RWPE2 (cell line): ENCODE results near the gene RMP24.

Source experiments
- ATAC-seq: fragments of 200-7000 bp; cut with Tn5 transposase; 3 replicates; pipeline ENCODE4 v1.9.1; 2021; ENCODE audit warnings: low read depth
- DNase-seq: peaks from one replicate; pipeline ENCODE4 v3.0.0-alpha.2; 2020; ENCODE audit warnings: low spot score
- H3K27ac ChIP-seq: fragments of 450-650 bp; 2 replicates; pipeline ENCODE4 v1.5.1; 2017; ENCODE audit warnings: mild to moderate bottlenecking; ENCODE audit not compliant: poor library complexity, severe bottlenecking
- H3K27me3 ChIP-seq: fragments of 250-450 bp; sonication (Bioruptor Pico); 2 replicates; pipeline ENCODE4 v1.5.1; 2021; ENCODE audit warnings: mild to moderate bottlenecking, moderate library complexity; ENCODE audit not compliant: insufficient read depth, poor library complexity, severe bottlenecking
- H3K36me3 ChIP-seq: fragments of 250-450 bp; sonication (Bioruptor Pico); 2 replicates; pipeline ENCODE4 v1.5.1; 2020; ENCODE audit warnings: low read depth, mild to moderate bottlenecking, moderate library complexity
- H3K4me1 ChIP-seq: fragments of 250-450 bp; sonication (Bioruptor Pico); 2 replicates; pipeline ENCODE4 v1.5.1; 2021; ENCODE audit warnings: mild to moderate bottlenecking, moderate library complexity; ENCODE audit not compliant: insufficient read depth, poor library complexity, severe bottlenecking
- H3K4me3 ChIP-seq: fragments of 250-450 bp; sonication (Bioruptor Pico); 2 replicates; pipeline ENCODE4 v1.5.1; 2021; ENCODE audit warnings: mild to moderate bottlenecking, moderate library complexity; ENCODE audit not compliant: severe bottlenecking
- H3K9me3 ChIP-seq: fragments of 250-450 bp; sonication (Bioruptor Pico); 2 replicates; pipeline ENCODE4 v1.5.1; 2021; ENCODE audit warnings: mild to moderate bottlenecking, moderate library complexity; ENCODE audit not compliant: severe bottlenecking
- TF ChIP-seq, protein P1 (sequence below): fragments of 450-650 bp; IDR thresholded peaks from one replicate; pipeline ENCODE4 v1.5.1; 2017; ENCODE audit warnings: mild to moderate bottlenecking, moderate library complexity; ENCODE audit not compliant: poor library complexity, severe bottlenecking

The RMP24 gene

DNA sequence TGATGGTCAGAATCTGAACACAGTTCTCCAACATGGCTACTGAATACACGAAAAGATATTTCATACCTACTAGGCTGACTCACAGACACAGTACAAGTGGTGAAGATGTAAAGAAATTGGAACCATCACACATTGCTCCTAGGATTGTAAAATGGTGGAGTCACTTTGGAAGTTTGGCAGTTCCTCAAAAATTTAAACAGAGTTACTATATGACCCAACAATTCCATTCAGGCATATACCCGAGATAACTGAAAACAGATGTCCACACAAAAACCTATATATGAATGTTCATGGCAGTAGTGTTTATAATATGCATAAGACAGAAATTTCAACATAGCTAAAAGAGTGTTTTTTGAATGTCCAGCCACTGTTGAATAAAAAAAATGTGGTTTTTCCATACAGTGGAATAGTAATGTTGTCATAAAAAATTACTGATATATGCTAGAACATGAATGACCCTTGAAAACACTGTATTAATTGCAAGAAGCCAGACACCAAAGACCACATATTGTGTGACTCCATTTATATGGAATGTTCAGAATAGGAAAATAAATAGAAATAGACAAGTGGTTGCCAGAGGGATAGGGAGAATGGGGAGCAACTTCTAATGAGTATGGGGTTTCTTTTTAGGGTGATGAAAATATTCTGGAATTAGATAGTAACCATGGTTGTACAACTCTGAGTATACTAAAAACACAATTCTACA lies 10.1 kb downstream of the RMP24 start:
- TF ChIP-seq, protein P1, sequence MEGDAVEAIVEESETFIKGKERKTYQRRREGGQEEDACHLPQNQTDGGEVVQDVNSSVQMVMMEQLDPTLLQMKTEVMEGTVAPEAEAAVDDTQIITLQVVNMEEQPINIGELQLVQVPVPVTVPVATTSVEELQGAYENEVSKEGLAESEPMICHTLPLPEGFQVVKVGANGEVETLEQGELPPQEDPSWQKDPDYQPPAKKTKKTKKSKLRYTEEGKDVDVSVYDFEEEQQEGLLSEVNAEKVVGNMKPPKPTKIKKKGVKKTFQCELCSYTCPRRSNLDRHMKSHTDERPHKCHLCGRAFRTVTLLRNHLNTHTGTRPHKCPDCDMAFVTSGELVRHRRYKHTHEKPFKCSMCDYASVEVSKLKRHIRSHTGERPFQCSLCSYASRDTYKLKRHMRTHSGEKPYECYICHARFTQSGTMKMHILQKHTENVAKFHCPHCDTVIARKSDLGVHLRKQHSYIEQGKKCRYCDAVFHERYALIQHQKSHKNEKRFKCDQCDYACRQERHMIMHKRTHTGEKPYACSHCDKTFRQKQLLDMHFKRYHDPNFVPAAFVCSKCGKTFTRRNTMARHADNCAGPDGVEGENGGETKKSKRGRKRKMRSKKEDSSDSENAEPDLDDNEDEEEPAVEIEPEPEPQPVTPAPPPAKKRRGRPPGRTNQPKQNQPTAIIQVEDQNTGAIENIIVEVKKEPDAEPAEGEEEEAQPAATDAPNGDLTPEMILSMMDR: no peak

DNA sequence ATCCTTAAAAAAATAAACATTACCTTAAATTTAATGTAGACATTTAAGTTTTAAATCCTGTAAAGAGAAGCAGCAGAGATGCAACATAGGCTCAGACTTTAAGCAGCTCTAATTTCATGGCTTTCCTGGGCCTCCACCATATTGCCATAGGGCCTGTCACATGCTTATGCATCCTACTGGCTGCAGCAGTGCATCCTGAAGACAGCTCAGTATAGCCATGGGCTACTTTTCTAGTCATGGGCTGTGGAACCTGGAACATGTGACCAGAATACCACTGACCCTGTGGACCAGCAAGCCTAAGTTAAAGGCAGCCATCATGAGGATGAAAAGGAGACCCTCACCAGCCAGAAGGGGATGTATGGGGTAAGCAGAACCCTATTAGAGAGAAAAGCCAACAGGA lies 10.7 kb downstream of the RMP24 start:
- peaks cover 30% of the 10 kb centered on the region for H3K36me3 ChIP-seq
- DNase-seq (no peak), ATAC-seq (no peak)
- TF ChIP-seq, protein P1: no peak
- no peak overlapping the region for H3K27ac ChIP-seq
- no peaks in the 10 kb centered on the region for H3K27me3 ChIP-seq
- no peaks in the 10 kb centered on the region for H3K4me1 ChIP-seq
- H3K9me3 ChIP-seq: no peaks in the 10 kb centered on the region
- H3K4me3 ChIP-seq: no peak overlapping the region

More for the DNA sequence above, 10.1 kb downstream of the RMP24 start:
- Histone ChIP-seq H3K27ac (no peak overlapping the region), H3K9me3 (no peaks in the 10 kb centered on the region), H3K4me3 (no peak overlapping the region), H3K27me3 (no peaks in the 10 kb centered on the region), H3K4me1 (no peaks in the 10 kb centered on the region), H3K36me3 (peaks cover 36% of the 10 kb centered on the region)
- no peak for DNase-seq
- no peak for ATAC-seq

DNA sequence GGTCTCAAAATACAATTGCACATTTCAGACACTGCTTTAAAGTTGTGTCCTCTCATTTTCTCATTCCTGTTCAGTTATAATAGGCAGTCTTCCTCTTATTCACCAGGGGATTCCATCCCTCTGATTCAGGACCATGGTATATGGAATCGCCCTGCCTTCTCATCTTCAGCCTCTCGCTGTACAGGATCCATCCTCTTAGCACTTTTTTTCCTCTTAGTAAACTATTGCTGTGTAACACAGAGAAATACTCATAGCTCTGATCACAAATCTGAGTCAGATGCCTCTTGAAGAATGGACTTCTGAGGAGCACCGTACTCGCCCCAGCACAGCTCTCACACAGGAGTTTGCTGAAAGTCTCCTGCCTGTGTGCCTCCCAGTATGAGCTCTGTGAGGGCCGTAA lies 11.3 kb downstream of the RMP24 start:
- Histone ChIP-seq H3K9me3 (no peaks in the 10 kb centered on the region), H3K36me3 (peaks cover 25% of the 10 kb centered on the region), H3K4me3 (no peak overlapping the region), H3K27ac (no peak overlapping the region), H3K4me1 (no peaks in the 10 kb centered on the region), H3K27me3 (no peaks in the 10 kb centered on the region)
- DNase-seq (no peak), ATAC-seq (peak; percentile 10; the same call in 1 of the 3 replicates)
- TF ChIP-seq, protein P1: no peak

DNA sequence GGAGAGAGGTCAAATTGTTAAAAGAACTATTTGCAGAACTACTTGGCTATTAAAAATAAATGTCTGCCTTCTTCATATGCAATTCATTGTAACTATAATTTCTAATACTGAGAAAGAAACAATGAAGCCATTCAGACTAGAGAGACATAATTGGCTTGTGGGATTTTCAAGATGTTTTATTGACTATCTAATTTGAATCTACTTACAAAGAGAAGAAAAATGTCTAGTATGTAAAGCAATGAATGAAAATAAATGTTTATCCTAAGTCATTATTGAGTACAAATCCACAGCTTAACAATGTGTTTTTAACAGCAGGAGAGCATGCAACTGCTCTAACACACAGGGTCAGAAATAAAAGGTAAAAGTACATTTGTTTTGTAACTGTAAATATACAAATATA lies 19.2 kb downstream of the RMP24 start:
- DNase-seq (no peak), ATAC-seq (no peak)
- H3K4me1 ChIP-seq: no peaks in the 10 kb centered on the region
- H3K4me3 ChIP-seq: no peak overlapping the region
- H3K36me3 ChIP-seq: peaks cover 25% of the 10 kb centered on the region
- TF ChIP-seq, protein P1: no peak
- H3K27ac ChIP-seq: no peak overlapping the region
- no peaks in the 10 kb centered on the region for H3K9me3 ChIP-seq
- H3K27me3 ChIP-seq: no peaks in the 10 kb centered on the region

DNA sequence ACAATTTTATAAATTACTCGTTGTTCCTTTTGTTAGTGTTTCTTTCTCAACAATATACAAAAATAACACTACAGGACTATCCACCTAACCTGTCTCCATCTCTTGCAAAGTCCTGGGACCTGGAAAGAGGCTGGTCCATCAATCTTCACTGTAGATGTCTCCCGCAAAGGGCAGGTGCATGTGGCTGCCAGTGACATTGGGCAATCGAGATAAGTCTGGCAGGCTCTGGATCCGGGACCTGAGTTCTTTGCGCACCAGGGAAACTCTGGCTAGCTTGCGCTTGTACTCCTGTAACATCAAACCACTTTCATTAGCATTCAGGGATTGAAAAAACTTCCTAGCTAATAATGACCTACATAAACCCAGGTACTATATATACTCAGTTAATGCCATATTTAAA lies 20.5 kb downstream of the RMP24 start:
- no peak for ATAC-seq
- TF ChIP-seq, protein P1: no peak
- Histone ChIP-seq H3K4me1 (no peaks in the 10 kb centered on the region), H3K36me3 (peaks cover 25% of the 10 kb centered on the region), H3K4me3 (no peak overlapping the region), H3K9me3 (no peaks in the 10 kb centered on the region), H3K27ac (no peak overlapping the region), H3K27me3 (no peaks in the 10 kb centered on the region)
- DNase-seq: no peak
